ENCODE results near the gene NPSR1. TPM values are rescaled to one million over a fixed set of nuclear protein-coding genes. Genes with fewer than 3 reads are reported as not detected.

NPSR1 gene
- total RNA-seq, 1 donor from 2014 or later: not detected

DNA sequence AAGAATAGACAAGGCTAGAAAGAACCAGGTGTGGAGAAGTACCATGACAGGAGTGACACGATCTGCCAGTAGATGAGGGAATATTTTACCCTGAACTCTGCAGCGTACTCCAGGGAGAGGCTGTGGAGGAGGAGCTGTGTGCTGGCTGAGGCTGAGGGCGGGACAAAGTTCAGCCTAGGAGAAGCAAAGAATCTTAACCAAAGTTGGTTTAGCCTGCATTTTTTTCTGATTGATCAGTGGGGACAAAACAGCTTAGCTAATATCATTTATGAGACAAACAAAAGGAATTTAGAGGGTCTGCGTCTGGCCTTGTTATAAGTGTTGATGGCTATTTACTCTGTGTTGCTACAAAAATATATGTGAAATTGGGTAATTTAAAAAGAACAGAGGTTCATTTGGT lies 5.2 kb upstream of the NPSR1 start:
- Mint-ChIP-seq H3K4me1 (ENCODE audit: low read depth) (peaks cover 8% of the 10 kb centered on the region), H3K4me3 (ENCODE audit: low read depth) (no peak overlapping the region), H3K36me3 (ENCODE audit: insufficient read depth) (no peaks in the 10 kb centered on the region), H3K9me3 (ENCODE audit: low read depth) (peaks cover 12% of the 10 kb centered on the region), H3K27ac (peak overlapping the region; percentile 54), H3K27me3 (no peaks in the 10 kb centered on the region)
- no peak for DNase-seq (ENCODE audit: low spot score, unreplicated experiment)
- TF ChIP-seq CTCF (IDR thresholded peaks at IDR 0.05; ENCODE audit: unreplicated experiment): no peak

- no peak for TF ChIP-seq CTCF (IDR thresholded peaks at IDR 0.05; ENCODE audit: unreplicated experiment)
- peaks cover 8% of the 10 kb centered on the region for H3K4me1 Mint-ChIP-seq (ENCODE audit: low read depth)
- peaks cover 12% of the 10 kb centered on the region for H3K9me3 Mint-ChIP-seq (ENCODE audit: low read depth)
- no peak overlapping the region for H3K27ac Mint-ChIP-seq
- H3K27me3 Mint-ChIP-seq: no peaks in the 10 kb centered on the region
- no peaks in the 10 kb centered on the region for H3K36me3 Mint-ChIP-seq (ENCODE audit: insufficient read depth)
- no peak for DNase-seq (ENCODE audit: low spot score, unreplicated experiment)
- no peak overlapping the region for H3K4me3 Mint-ChIP-seq (ENCODE audit: low read depth)
Observed at GRCh38 chr7:34653787-34654186, 4.2 kb upstream of the NPSR1 start.

- Mint-ChIP-seq H3K4me1 (ENCODE audit: low read depth) (peaks cover 9% of the 10 kb centered on the region), H3K4me3 (ENCODE audit: low read depth) (no peak overlapping the region), H3K9me3 (ENCODE audit: low read depth) (peaks cover 8% of the 10 kb centered on the region), H3K27ac (no peak overlapping the region), H3K36me3 (ENCODE audit: insufficient read depth) (no peaks in the 10 kb centered on the region), H3K27me3 (no peaks in the 10 kb centered on the region)
- no peak for DNase-seq (ENCODE audit: low spot score, unreplicated experiment)
- no peak for TF ChIP-seq CTCF (IDR thresholded peaks at IDR 0.05; ENCODE audit: unreplicated experiment)
Observed at GRCh38 chr7:34655384-34655783, 2.6 kb upstream of the NPSR1 start.

- Mint-ChIP-seq H3K36me3 (ENCODE audit: insufficient read depth) (no peaks in the 10 kb centered on the region), H3K9me3 (ENCODE audit: low read depth) (peaks cover 5% of the 10 kb centered on the region), H3K27me3 (no peaks in the 10 kb centered on the region), H3K4me1 (ENCODE audit: low read depth) (peaks cover 9% of the 10 kb centered on the region), H3K27ac (no peak overlapping the region), H3K4me3 (ENCODE audit: low read depth) (no peak overlapping the region)
- DNase-seq (ENCODE audit: low spot score, unreplicated experiment): no peak
- TF ChIP-seq CTCF (IDR thresholded peaks at IDR 0.05; ENCODE audit: unreplicated experiment): no peak
Observed at GRCh38 chr7:34656041-34656440, 2.0 kb upstream of the NPSR1 start.

DNA sequence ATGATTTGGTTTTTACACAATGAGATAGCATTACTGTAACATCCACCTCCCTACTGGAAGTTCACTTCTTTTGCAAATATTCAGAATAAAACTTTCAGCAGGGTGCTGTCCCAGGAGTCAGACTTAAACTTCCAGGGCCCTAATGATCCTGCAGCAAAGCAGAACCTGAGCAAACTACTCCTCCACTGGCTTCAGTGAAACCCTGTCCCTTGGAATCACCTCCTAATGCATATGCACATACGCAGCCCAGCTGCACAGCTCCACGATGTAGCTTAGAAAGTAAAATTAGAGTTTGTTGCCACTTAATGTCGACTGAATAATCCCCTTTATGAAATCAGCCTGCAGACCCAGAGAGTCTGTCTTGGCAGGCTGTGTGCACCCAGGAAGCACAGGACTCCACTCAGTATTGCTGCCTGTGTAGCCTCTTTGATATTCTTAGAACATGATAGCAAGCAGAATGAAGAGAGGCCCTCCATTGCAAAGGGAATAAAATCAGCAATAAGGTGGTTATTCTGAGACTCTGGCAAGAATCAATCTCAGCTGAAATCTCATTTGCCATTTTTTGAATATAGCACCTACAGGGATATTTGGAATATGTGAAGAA lies 1.6 kb downstream of the NPSR1 start:
- no peak for TF ChIP-seq CTCF (IDR thresholded peaks at IDR 0.05; ENCODE audit: unreplicated experiment)
- H3K36me3 Mint-ChIP-seq (ENCODE audit: insufficient read depth): no peaks in the 10 kb centered on the region
- peaks cover 3% of the 10 kb centered on the region for H3K4me1 Mint-ChIP-seq (ENCODE audit: low read depth)
- peaks cover 5% of the 10 kb centered on the region for H3K27me3 Mint-ChIP-seq
- no peak overlapping the region for H3K4me3 Mint-ChIP-seq (ENCODE audit: low read depth)
- no peak overlapping the region for H3K27ac Mint-ChIP-seq
- no peak for DNase-seq (ENCODE audit: low spot score, unreplicated experiment)
- H3K9me3 Mint-ChIP-seq (ENCODE audit: low read depth): no peaks in the 10 kb centered on the region
